GM21825 (cell line): ENCODE measurements around the gene ALG12.

Source experiments
- ATAC-seq: cut with Tn5 transposase; IDR thresholded peaks from one replicate; pipeline ENCODE4 v1.9.1; 2021; ENCODE audit warnings: mild to moderate bottlenecking, moderate library complexity; ENCODE audit not compliant: unreplicated experiment

Gene ALG12

GRCh38 chr22:49930596-49931412, 12.6 kb upstream of the ALG12 start:
- ATAC-seq = peak; percentile 37

GRCh38 chr22:49929994-49930575, 11.8 kb upstream of the ALG12 start:
- no peak for ATAC-seq

GRCh38 chr22:49929211-49929979, 11.2 kb upstream of the ALG12 start:
- ATAC-seq = no peak

GRCh38 chr22:49928555-49929210, 10.4 kb upstream of the ALG12 start:
- ATAC-seq = no peak

- ATAC-seq = no peak
Observed at GRCh38 chr22:49928185-49928495, 9.9 kb upstream of the ALG12 start.

GRCh38 chr22:49927483-49928184, 9.4 kb upstream of the ALG12 start:
- ATAC-seq = no peak

GRCh38 chr22:49926916-49927315, 8.7 kb upstream of the ALG12 start:
- ATAC-seq = no peak

GRCh38 chr22:49925525-49926128, 7.4 kb upstream of the ALG12 start:
- no peak for ATAC-seq

GRCh38 chr22:49924113-49924833, 6.0 kb upstream of the ALG12 start:
- ATAC-seq = no peak

GRCh38 chr22:49923445-49923844, 5.2 kb upstream of the ALG12 start:
- no peak for ATAC-seq

GRCh38 chr22:49922926-49923325, 4.7 kb upstream of the ALG12 start:
- no peak for ATAC-seq

GRCh38 chr22:49922484-49922883, 4.2 kb upstream of the ALG12 start:
- no peak for ATAC-seq

- ATAC-seq = no peak
Observed at GRCh38 chr22:49921508-49922278, 3.5 kb upstream of the ALG12 start.

- no peak for ATAC-seq
Observed at GRCh38 chr22:49920859-49921258, 2.6 kb upstream of the ALG12 start.

GRCh38 chr22:49918911-49919881, 958 bp upstream of the ALG12 start:
- ATAC-seq = no peak

- no peak for ATAC-seq
Observed at GRCh38 chr22:49916831-49917230, 1.4 kb downstream of the ALG12 start.

- no peak for ATAC-seq
Observed at GRCh38 chr22:49915610-49916009, 2.6 kb downstream of the ALG12 start.

GRCh38 chr22:49914256-49914655, 4.0 kb downstream of the ALG12 start:
- ATAC-seq = no peak
